ENCODE results near the gene SMPX.

The SMPX gene

GRCh38 chrX:21658746-21659145 lies 99.2 kb downstream of the SMPX start:
- no peak overlapping the region for H3K27ac ChIP-seq (replicated peaks)
- H3K4me3 ChIP-seq (replicated peaks; ENCODE audit: insufficient read depth, low read length), result no peak overlapping the region
- no peak for DNase-seq (ENCODE audit: low read depth in 1 of 2, low spot score in 1 of 2)
- peaks cover 3% of the 10 kb centered on the region for H3K27me3 ChIP-seq (ENCODE audit: insufficient read depth, poor library complexity, severe bottlenecking)
- no peak for TF ChIP-seq SPI1 (IDR thresholded peaks at IDR 0.05; ENCODE audit: borderline replicate concordance, low read depth)
- no peak for TF ChIP-seq GABPA (IDR thresholded peaks at IDR 0.05; ENCODE audit: low read depth)
- no peak for TF ChIP-seq CTCF (IDR thresholded peaks at IDR 0.05; ENCODE audit: insufficient read depth, low read length)
- TF ChIP-seq POLR2AphosphoS5 (IDR thresholded peaks at IDR 0.05; ENCODE audit: low read depth), result no peak
- no peak for TF ChIP-seq REST (IDR thresholded peaks at IDR 0.05; ENCODE audit: insufficient replicate concordance, low read depth)

GRCh38 chrX:21658152-21658737 lies 99.7 kb downstream of the SMPX start, which contains the start of gene KLHL34:
TSS of gene KLHL34 (minus strand) at chrX:21658330. CDS start at chrX:21657788, 542 bp downstream.
- Histone ChIP-seq H3K27me3 (ENCODE audit: insufficient read depth, poor library complexity, severe bottlenecking) (peaks cover 3% of the 10 kb centered on the region), H3K27ac (replicated peaks) (no peak within 1 kb of the TSS), H3K4me3 (replicated peaks; ENCODE audit: insufficient read depth, low read length) (no peak within 1 kb of the TSS)
- no peak for DNase-seq (ENCODE audit: low read depth in 1 of 2, low spot score in 1 of 2)
- TF ChIP-seq POLR2AphosphoS5 (IDR thresholded peaks at IDR 0.05; ENCODE audit: low read depth) (no peak), SPI1 (IDR thresholded peaks at IDR 0.05; ENCODE audit: borderline replicate concordance, low read depth) (no peak), REST (IDR thresholded peaks at IDR 0.05; ENCODE audit: insufficient replicate concordance, low read depth) (no peak), CTCF (IDR thresholded peaks at IDR 0.05; ENCODE audit: insufficient read depth, low read length) (no peak), GABPA (IDR thresholded peaks at IDR 0.05; ENCODE audit: low read depth) (no peak)

- DNase-seq (ENCODE audit: low read depth in 1 of 2, low spot score in 1 of 2), result no peak
- TF ChIP-seq CTCF (IDR thresholded peaks at IDR 0.05; ENCODE audit: insufficient read depth, low read length) (no peak), POLR2AphosphoS5 (IDR thresholded peaks at IDR 0.05; ENCODE audit: low read depth) (no peak), SPI1 (IDR thresholded peaks at IDR 0.05; ENCODE audit: borderline replicate concordance, low read depth) (no peak), GABPA (IDR thresholded peaks at IDR 0.05; ENCODE audit: low read depth) (no peak), REST (IDR thresholded peaks at IDR 0.05; ENCODE audit: insufficient replicate concordance, low read depth) (no peak)
- Histone ChIP-seq H3K27me3 (ENCODE audit: insufficient read depth, poor library complexity, severe bottlenecking) (peaks cover 3% of the 10 kb centered on the region), H3K27ac (replicated peaks) (no peak overlapping the region), H3K4me3 (replicated peaks; ENCODE audit: insufficient read depth, low read length) (no peak overlapping the region)
Observed at GRCh38 chrX:21657318-21658151, 100.4 kb downstream of the SMPX start.

Data from HL-60 (cell line).